K562 (cell line): ENCODE measurements around the gene NMNAT2.

Source experiments
- AFF1 ChIP-seq, 2 experiments: fragments of 450-650 bp; IDR thresholded peaks; 2 replicates each; pipeline ENCODE4 v1.6.1; 2018; ENCODE audit warnings: mild to moderate bottlenecking in 2 of 2, low read depth in 1 of 2; ENCODE audit not compliant: partially characterized antibody in 2 of 2
- BRD4 ChIP-seq: fragments of 200-600 bp; sonication (generic); IDR thresholded peaks from 2 replicates; pipeline ENCODE4 v1.6.1; 2017; ENCODE audit warnings: inconsistent platforms
- E4F1 ChIP-seq: fragments of 250-450 bp; sonication (Bioruptor Pico); IDR thresholded peaks from 2 replicates; pipeline ENCODE4 v1.5.0; 2021; ENCODE audit warnings: mild to moderate bottlenecking, borderline replicate concordance
- ELF1 ChIP-seq: fragments of 200-800 bp; sonication (Bioruptor generic); IDR thresholded peaks from 2 replicates; pipeline ENCODE4 v1.6.1; 2016; ENCODE audit warnings: missing genetic modification characterization, missing compliant biosample characterization
- JUND ChIP-seq, 2 experiments: IDR thresholded peaks; 2 replicates in 1 of 2; 3 replicates in 1 of 2; pipeline ENCODE4 v1.6.1; 2011; ENCODE audit warnings: borderline replicate concordance in 2 of 2, low read depth in 2 of 2, low read length in 2 of 2, improper control_type of control experiment in 1 of 2, missing biosample characterization in 1 of 2, missing genetic modification characterization in 1 of 2, missing genetic modification reagents in 1 of 2
- ZBTB40 ChIP-seq, 2 experiments: fragments of 450-650 bp in 1 of 2; sonication (generic) in 1 of 2; formaldehyde crosslinking in 1 of 2; IDR thresholded peaks; 2 replicates each; pipeline versions ENCODE4 v1.7.1 to v1.9.0; 2016 to 2022; ENCODE audit warnings: inconsistent platforms in 1 of 2, mild to moderate bottlenecking in 1 of 2, missing genetic modification reagents in 1 of 2
- ZHX1 ChIP-seq: fragments of 150-350 bp; conservative IDR thresholded peaks from 2 replicates; pipeline ENCODE4 v1.6.1; 2014; ENCODE audit warnings: low read length

GRCh38 chr1:183443466-183443865 is 25.3 kb upstream of the NMNAT2 start:
- no peak for TF ChIP-seq ZHX1
- TF ChIP-seq AFF1 (IDR thresholded peaks at IDR 0.05; ENCODE audit: low read depth in 1 of 2, partially characterized antibody in 2 of 2): no peak
- no peak for TF ChIP-seq E4F1
- no peak for TF ChIP-seq ZBTB40 (IDR thresholded peaks at IDR 0.05)
- no peak for TF ChIP-seq ZBTB40 (CRISPR knock-in tag; IDR thresholded peaks at IDR 0.05)
- TF ChIP-seq BRD4: no peak
- TF ChIP-seq JUND (IDR thresholded peaks at IDR 0.05; ENCODE audit: borderline replicate concordance, low read depth, low read length): no peak
- TF ChIP-seq JUND (tag; IDR thresholded peaks at IDR 0.05; ENCODE audit: borderline replicate concordance, low read depth, low read length): no peak
- no peak for TF ChIP-seq ELF1 (tag)
